Measurements from ENCODE around the gene CNTN1.

GRCh38 chr12:40829738-40830144 lies 137.5 kb downstream of the CNTN1 start:
- TF ChIP-seq TAF1 (IDR thresholded peaks at IDR 0.05; ENCODE audit: low read depth, low read length) = no peak
- TF ChIP-seq POLR2AphosphoS5 (IDR thresholded peaks at IDR 0.05; ENCODE audit: low read depth, low read length) = no peak
- no peak for TF ChIP-seq PAX5 (IDR thresholded peaks at IDR 0.05; ENCODE audit: insufficient read depth, low read length, severe bottlenecking)
- TF ChIP-seq POLR2A (IDR thresholded peaks at IDR 0.05; ENCODE audit: low read depth, low read length) = no peak
- TF ChIP-seq SPI1 (IDR thresholded peaks at IDR 0.05; ENCODE audit: low read depth, low read length) = no peak

All from GM12891 (cell line).